GM18508 (cell line): ENCODE data around the gene RPTOR.

Source experiments
- ATAC-seq: cut with Tn5 transposase; IDR thresholded peaks from one replicate; pipeline ENCODE4 v1.9.1; 2021; ENCODE audit warnings: moderate number of reproducible peaks; ENCODE audit not compliant: insufficient read depth, unreplicated experiment

The RPTOR gene

GRCh38 chr17:80955078-80955477 lies 410.4 kb downstream of the RPTOR start:
- ATAC-seq = no peak

GRCh38 chr17:80955671-80956280 lies 411.1 kb downstream of the RPTOR start:
- no peak for ATAC-seq

- no peak for ATAC-seq
These were observed 411.9 kb downstream of the RPTOR start for GRCh38 chr17:80956321-80957190.

- no peak for ATAC-seq
These were observed 412.9 kb downstream of the RPTOR start for GRCh38 chr17:80957461-80957941.

- ATAC-seq = no peak
These were observed 414.8 kb downstream of the RPTOR start for GRCh38 chr17:80959330-80960036.

- no peak for ATAC-seq
These were observed 415.6 kb downstream of the RPTOR start for GRCh38 chr17:80960037-80960796.

GRCh38 chr17:80960797-80961452 lies 416.3 kb downstream of the RPTOR start:
- no peak for ATAC-seq

- no peak for ATAC-seq
These were observed 417.1 kb downstream of the RPTOR start for GRCh38 chr17:80961541-80962330.

GRCh38 chr17:80962356-80963329 lies 418.0 kb downstream of the RPTOR start:
- no peak for ATAC-seq

- no peak for ATAC-seq
These were observed 419.3 kb downstream of the RPTOR start for GRCh38 chr17:80963812-80964543.

- no peak for ATAC-seq
These were observed 419.9 kb downstream of the RPTOR start for GRCh38 chr17:80964544-80964856.

GRCh38 chr17:80964859-80965580 lies 420.4 kb downstream of the RPTOR start:
- ATAC-seq = no peak

- ATAC-seq = no peak
These were observed 421.0 kb downstream of the RPTOR start for GRCh38 chr17:80965606-80966005.

GRCh38 chr17:80967404-80967872 lies 422.8 kb downstream of the RPTOR start:
- ATAC-seq = no peak

GRCh38 chr17:80968602-80969029 lies 424.0 kb downstream of the RPTOR start:
- no peak for ATAC-seq

- ATAC-seq = no peak
These were observed 424.5 kb downstream of the RPTOR start for GRCh38 chr17:80969030-80969673.
